HG03439 (cell line): Measurements from ENCODE around the gene SGO1.
A peak's percentile ranks its signal among the peaks of the same experiment; 100 is the strongest.

Source experiments
- ATAC-seq: cut with Tn5 transposase; IDR thresholded peaks from one replicate; pipeline ENCODE4 v1.9.1; 2021; ENCODE audit warnings: mild to moderate bottlenecking, moderate library complexity; ENCODE audit not compliant: unreplicated experiment

Gene SGO1

DNA sequence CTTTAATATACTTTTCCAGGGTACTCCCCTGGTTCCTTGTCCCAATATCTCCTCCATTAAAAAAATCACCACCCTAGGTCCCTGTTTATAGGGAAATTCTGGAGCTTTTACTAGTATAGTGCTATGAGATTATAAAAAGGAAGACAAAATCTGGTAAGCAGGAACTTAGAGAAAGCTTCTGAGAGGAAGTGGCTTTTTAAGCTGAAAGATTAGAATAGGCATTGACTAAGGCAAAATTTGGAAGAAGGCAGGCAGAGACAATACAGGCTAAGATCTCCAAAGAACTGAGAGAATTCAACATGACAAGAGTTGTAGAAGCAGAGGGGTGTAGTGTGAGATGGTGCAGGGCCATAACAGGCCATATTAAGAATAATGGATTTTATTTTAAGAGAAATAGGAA is 25.8 kb downstream of the SGO1 start:
- ATAC-seq = no peak

- no peak for ATAC-seq
Measured at GRCh38 chr3:20154928-20155327, 31.1 kb downstream of the SGO1 start.

DNA sequence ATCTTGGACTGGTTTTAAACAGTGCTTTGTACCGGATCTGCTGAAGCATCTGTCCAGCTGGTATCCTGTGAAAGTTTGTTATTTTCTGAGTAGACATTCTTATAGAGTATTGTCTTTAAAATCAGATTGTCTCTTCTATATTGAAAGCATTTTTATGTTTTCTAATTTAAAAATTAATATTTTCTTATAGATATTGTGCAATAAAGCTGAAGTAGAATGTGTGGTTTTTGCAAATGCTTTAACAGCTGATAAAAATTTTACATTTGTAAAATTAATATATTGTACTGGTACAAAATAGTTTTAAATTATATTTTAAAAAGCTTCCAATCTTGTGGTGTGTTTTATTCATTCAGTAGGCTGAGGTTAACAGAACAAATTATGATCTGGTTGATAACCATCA is 31.9 kb downstream of the SGO1 start:
- no peak for ATAC-seq

DNA sequence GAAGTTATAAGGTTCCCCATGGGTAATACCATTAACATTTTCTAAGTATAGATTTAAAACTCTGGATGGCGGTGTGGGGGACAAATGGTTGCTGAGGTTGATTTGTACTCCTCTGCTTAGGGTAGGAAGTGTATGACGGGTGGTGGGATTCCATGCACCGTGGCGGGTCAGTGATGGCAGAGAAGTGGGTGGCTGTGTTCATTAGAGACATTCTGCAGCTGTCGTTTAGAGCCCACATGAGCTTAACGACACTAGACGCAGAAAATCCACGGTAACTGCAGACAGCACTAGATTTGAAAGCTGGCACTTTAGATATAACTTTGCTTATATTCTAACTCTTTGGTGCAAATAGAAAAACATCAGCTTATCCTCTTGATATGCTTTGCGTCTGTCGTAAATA is 37.5 kb downstream of the SGO1 start:
- no peak for ATAC-seq

- ATAC-seq = no peak
Measured at GRCh38 chr3:20147361-20147760, 38.6 kb downstream of the SGO1 start.

GRCh38 chr3:20146301-20146700 is 39.7 kb downstream of the SGO1 start:
- ATAC-seq = no peak

DNA sequence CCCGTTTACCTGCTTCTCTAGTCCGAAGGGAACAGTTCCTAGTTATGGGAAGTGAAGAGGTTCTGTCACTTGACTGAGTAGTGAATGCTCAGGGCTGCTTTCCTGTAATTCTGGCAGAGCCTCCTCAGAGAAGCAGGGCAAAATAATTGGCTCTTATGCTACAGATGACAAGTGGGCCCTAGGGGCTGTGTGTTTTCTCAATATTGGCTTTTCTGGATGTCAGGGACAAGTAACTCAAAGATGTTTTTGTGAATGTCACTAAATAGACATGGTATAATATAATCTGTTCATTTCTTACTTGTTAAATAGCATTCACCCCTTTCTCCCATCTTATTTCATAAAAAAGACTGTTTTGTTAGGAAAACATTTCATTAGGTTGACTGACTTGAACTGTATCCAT is 40.1 kb downstream of the SGO1 start:
- ATAC-seq = no peak

GRCh38 chr3:20143519-20143918 is 42.5 kb downstream of the SGO1 start:
- no peak for ATAC-seq

DNA sequence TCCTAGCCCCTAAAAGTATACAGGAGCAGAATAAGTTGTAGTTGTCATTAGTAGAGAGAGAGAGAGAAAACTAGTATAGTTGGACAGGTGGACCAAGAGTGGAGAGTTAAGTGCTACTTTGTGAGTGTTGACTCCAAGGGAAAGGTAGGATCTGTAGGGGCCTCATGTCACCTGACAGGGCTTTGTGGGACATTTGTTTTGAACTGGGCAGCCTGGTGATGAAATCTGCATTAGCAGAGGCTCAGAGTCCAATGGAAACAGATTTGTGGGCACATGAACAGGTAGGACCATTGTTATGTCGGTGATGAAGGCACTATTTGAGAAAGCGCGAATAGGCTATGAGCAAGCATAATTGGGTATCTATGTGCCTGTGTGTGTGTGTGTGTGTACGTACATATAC is 43.5 kb downstream of the SGO1 start:
- ATAC-seq = no peak

DNA sequence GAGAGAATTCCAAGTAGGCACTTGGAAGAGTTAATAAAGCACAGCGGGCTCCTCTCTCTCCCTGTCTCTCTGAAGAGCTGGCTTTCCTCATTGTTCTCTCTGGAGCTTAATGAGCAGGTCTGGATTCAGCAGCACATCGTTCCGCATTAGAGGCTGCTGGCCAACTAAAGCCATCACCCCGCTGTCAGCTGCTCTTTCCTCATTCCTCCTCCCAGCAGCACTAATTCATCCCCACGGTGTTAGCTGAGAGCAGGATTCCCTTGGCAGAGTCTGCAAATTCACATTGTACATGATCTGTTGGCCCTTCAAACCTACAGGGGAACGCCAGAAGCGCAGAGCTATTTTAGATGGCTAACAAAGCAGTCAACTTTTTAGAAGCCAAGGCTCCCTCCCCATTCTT is 44.2 kb downstream of the SGO1 start:
- ATAC-seq = no peak

DNA sequence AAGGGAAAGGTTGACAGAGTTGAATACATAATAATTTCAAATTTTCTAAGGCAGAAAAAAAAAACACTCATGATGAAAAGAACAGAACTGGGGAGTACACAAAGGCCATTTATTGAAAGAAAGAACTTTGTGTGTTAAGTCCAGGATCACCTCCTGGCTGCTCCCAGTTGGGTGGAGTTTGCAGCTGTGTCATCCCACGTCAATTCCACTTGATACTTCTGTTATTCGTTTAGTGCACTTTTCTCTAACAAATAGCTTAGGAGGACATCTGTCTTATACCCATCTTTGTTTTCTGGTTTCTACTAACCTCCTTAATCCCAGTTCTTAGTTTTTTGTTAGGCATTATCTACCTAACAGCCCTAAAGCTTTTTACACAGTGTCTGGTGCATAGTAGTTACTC is 44.7 kb downstream of the SGO1 start:
- no peak for ATAC-seq

DNA sequence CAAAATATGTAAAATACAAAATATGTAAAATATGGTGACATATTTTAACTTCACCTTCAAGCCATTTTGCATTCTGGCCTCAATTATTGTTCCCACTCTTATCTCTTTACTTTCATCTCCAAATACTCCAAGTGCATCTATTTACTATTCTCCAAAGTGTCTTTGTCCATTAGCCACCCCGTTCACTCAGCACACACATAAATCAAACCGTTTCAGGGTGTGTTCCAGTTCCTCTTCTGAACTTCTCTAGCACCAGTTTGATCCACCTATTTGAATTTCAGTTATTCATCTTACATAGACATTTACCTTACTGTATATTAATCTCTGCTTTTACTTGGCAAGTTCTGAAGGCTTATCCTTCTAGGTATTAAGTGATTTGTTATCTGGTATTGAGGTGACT is 45.1 kb downstream of the SGO1 start:
- no peak for ATAC-seq

- no peak for ATAC-seq
Measured at GRCh38 chr3:20137647-20138046, 48.4 kb downstream of the SGO1 start.

GRCh38 chr3:20136231-20136630 is 49.8 kb downstream of the SGO1 start:
- ATAC-seq = no peak

DNA sequence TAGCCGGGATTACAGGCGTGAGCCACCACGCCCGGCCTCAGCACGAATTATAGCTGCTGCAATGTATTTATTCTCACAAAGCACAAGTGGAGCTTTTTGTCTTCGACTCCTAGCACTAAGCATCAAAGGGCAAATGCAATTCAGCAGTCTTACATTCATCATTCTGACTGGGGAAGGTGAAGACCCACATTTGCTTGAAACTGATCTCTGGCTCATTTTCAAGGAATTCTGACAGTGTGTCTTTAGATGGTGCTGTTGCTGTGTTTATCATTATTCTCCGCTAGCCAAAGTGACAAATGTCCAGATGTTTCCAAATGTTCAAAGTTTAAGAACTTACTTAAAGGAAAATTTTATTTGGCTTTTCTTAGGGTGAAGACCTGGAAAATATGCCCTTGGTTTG is 55.9 kb downstream of the SGO1 start:
- ATAC-seq = no peak

- ATAC-seq = no peak
Measured at GRCh38 chr3:20128358-20128757, 57.6 kb downstream of the SGO1 start.

DNA sequence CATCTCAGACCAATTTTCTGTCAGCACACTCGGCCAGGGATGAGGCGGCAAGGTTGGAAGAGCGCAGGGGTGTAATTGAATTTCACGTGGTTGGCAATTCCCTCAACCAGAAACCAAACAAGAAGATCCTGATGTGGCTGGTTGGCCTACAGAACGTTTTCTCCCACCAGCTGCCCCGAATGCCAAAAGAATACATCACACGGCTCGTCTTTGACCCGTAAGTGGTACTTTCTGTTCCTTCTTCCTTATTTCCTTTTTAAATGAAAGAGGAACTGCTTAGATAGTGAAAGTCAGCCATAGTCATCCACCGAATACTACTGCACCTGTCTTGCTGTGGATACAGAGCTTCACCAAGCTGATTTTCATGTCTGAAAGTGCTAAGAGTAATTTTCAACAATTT is 60.1 kb downstream of the SGO1 start:
- ATAC-seq = peak; percentile 99

DNA sequence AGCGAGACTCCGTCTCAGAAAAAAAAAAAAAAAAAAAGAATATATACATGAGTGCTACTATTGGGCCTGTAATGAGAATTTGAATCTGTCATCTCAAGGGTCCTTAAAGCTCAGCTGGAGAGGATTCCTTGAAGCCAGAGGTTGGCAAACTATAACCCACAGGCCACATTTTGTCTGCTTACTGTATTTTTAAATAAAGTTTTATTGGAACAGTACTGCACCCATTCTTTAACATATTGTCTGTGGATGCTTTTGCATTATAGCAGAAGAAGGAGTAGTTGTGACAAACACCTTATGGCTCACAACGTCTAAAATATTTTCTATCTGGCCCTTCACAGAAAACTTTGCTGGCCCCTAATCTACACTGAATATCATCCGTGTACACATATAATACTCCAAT is 60.7 kb downstream of the SGO1 start:
- ATAC-seq = no peak

DNA sequence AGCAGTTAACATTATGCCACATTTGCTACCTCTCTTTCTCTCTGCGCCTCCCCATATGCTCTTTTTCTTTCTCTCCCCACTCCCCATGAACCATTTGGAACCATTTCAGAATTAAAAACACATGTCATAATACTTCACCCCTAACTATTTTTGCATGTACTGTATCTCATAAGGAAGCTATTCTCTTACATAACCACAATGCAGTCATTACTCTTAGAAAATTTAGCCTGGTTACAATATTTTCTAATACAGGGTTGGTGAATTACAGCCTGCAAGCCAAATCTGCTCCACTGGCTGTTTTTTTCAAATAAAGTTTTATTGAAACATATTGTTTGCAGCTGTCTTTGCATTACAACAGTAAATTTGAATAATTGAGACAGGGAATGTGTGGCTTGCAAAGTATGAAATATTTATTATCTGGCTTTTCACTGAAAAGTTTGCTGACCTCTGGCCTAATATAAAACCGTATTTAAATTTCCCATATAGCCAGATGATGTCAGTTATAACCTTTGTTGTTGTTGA is 62.8 kb downstream of the SGO1 start:
- no peak for ATAC-seq

DNA sequence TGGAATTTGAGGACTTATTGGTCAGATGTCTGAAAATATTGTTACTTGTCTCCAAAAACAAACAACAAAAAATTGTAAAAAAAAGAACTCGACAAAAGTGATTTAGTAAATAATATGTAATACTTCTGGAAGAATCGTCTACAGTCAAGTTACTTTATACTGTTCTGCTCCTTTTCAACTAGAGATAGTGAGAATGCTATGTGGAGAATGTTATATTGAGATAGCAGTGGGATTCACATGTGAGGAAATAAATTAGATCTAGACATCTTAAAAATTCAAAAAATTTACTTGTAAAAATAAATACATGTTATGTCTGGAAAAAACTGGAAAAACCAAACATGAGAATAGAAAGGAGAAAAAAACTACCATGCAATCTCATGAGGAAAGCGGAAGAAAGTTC is 64.9 kb downstream of the SGO1 start:
- ATAC-seq = no peak
